ENCODE measurements around the gene DNAAF3.
"Not testable (repeated sequence)": the region's sequence is repeated elsewhere in the genome, so short reads cannot be mapped to it uniquely, and the experiment has no call there.

The DNAAF3 gene

DNA sequence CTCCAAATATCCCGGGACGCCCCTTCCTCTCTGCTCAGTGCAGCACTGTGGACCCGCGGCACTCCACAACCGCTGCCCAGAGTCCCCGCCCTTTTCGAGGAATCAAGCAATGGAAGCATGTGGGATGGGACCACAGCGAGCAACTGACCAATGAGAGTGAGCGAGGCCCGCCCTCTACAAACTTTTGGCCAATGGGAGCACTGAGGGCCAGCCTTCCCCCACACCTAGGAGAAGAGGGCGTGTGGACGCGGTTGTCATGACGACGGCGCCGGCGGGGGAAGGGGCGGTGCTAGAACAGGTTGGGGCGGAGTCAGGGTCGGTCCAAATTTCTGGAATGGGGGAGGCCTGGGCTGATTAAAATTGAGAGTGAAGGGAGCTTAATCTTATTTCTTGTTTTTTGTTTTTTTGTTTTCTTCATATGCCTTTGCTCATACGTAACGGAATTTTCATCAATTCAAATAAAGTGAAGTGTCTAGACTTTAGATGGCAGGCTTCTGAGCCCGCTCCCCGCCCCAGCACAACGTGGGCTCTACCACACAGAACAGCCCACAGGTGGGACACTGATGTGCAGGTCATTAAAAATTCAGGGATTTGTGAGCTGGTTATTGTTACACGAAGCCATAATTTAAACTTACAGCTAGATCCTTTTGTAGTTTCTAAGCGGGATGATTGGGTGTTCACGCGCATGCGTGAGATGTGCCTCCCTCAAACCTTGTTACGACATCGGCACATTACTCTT lies at the start of gene DNAAF3:
Gene DNAAF3, minus strand, starts transcription at position 84 of the 739 bp plus-strand sequence. CDS start 200 bp downstream, outside the sequence.
- peak; percentile 99 for DNase-seq (ENCODE audit: low read depth, low spot score)

DNA sequence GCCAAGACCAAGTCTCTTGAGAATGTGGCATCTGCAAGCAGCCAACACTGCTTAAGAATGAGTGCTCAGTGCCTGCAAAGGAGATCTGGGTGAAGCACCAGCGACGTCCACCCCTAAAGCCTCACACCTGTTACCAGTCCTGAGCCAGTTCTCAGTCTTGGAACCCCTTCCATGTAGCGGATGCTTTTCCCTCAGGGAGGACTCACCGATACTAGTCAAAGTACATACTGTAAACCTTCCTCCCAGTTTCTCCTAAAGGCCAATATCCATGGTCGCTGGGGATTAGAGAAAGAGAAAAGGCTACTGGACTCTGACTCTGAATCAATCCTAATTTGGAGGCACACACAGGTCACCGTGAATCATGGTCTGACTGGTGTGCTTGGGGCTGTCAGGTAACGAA lies 47.1 kb upstream of the DNAAF3 start:
- no peak for DNase-seq (ENCODE audit: low read depth, low spot score)

DNA sequence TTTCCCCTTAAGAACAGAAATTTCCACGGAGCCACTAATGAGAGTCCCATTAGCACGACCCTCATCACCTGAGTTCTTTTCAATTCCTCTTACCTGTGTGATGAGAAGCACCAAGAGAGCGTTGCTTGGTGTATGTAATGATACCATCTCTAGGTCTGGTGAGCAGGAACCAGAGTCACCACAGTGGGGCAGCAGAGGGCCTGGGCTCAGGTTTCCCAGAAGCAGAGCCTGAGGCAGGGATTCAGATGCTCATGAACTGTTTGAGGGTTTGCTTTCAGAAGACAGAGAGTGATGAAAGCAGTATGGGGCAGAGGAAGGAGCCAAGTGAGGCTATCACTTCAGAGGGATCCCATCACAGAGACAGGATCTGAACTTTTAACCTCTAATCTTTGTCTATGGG lies 46.0 kb upstream of the DNAAF3 start:
- DNase-seq (ENCODE audit: low read depth, low spot score), result no peak

DNA sequence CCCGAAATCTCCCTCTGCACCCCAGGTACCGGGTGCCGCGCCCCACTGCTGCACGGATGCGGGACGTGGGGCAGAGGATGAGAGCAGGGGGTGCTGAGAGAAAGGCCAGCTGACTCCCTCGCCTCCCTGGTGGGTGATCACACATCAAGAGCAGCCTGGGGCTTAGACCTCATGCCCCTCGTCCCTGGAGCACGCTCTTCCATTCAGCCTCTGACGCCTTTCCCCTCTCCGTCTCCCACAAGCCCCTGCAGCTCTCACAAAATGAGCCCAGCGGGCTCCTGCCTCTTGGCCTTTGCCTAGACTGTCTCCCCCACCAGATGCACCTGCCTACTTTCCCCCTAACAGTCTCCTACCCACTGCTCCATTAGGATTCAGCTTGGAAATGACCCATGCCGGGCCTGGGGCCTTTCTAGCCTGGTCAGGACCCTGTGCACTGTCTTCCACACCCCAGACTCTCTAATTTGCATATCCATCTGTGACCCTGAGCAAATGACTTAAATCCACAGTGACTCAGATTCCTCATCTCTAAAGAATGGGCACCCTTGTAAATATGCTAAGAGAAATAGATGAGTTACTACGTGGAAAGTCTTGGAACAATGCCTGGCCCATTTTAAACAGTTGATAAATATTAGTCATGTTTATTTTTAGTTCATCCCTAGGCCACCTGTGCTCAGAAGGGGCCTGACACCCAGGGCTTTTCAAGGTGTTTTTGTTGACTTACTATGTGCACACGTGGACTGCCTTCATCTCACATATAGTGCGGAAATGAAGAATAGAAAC lies 43.5 kb upstream of the DNAAF3 start:
- peak; percentile 89 for DNase-seq (ENCODE audit: low read depth, low spot score)

DNA sequence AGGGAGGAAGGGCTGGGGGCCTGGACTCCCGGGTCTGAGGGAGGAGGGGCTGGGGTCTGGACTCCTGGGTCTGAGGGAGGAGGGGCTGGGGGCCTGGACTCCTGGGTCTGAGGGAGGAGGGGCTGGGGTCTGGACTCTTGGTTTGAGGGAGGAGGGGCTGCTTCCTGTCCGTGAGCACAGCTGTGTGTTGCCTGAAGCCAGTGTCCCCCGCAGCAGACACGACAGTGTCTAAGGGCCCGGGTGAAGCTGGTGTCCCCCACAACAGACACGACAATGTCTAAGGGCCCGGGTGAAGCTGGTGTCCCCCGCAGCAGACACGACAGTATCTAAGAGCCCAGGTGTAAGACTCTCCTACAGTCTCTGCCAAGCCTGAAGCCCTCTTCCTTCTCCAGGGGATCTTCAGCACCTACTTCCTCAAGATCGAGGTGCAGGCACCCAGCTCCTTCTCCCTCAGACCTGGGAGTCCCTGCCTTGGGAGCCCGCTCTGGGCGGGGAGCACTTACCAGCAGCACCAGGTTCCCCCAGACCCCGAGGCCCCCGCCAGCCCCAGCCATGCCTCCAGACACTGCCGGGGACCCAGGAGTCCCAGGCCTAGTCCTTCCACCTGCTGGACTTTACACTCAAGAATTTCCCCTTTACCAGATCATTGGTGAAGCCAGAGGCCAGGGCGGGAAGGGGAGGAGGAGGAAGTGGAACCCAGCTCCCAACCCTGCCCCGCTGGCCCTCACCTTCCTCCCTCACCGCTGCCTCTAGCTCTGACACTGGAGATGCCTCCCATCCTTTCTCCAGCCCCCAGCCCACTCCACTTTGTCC lies 42.7 kb upstream of the DNAAF3 start, which contains the start of gene PTPRH:
Gene PTPRH, minus strand, starts transcription at position 622 of the 813 bp plus-strand sequence. Its CDS starts 68 bp downstream, at position 554.
- DNase-seq (ENCODE audit: low read depth, low spot score), result no peak

DNA sequence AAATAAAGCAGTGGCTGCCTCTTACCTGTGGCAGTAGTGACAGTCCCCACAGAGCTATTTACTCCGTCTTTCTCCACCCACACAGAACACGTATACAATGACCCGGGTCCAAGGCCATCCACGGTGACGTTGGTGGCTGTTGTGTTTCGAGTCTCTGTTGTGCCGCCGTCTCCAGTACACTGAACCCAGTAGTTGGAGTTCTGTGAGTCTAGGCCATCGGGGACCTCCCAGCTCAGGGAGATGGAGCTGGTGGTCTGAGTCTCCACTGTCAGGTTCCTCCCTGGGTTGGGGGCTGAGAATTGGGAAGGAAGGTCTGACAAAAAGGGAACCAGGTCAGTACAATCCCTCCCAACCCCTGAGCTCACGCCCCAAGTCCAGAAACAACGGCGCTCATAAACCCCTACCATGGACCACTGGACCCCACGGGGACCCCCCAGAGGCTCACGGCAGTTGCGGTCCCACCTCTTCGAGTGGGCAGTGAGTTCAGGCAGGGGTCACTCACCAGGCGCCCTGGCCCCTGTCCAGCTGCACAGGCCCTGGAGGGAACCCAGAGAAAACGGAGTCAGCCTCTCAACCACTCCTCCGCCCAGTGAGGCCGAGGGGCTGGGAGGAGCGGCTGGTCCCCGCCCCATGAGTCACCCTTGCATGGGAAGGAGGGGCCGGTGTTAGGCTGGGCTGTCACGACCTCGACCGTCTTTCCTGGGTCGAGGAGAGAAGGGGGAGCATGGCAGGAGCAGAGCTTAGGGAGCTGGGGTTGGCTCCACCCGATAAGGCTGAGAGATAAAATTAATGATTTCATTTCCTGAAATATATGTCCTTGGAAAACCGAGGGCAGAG lies 40.5 kb upstream of the DNAAF3 start:
- peak; percentile 92 for DNase-seq (ENCODE audit: low read depth, low spot score)

DNA sequence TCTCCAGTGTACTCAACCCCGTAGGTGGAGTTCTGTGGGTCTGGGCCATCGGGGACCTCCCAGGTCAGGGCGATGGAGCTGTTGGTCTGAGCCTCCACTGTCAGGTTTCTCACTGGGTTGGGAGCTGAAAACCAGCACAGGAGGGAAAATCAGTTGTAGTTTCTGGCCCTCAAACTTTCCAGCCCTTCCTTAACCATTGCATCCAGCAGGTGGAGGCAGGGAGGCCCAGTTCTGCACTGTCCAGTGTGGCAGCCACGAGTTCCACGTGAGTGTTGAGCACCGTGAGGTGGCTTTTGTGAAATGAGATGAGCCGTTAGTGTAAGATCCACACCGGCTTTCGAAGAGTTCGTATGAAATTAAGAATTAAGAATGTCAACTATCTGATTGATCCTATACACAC lies 35.8 kb upstream of the DNAAF3 start:
- not testable (repeated sequence) for DNase-seq (ENCODE audit: low read depth, low spot score)

DNA sequence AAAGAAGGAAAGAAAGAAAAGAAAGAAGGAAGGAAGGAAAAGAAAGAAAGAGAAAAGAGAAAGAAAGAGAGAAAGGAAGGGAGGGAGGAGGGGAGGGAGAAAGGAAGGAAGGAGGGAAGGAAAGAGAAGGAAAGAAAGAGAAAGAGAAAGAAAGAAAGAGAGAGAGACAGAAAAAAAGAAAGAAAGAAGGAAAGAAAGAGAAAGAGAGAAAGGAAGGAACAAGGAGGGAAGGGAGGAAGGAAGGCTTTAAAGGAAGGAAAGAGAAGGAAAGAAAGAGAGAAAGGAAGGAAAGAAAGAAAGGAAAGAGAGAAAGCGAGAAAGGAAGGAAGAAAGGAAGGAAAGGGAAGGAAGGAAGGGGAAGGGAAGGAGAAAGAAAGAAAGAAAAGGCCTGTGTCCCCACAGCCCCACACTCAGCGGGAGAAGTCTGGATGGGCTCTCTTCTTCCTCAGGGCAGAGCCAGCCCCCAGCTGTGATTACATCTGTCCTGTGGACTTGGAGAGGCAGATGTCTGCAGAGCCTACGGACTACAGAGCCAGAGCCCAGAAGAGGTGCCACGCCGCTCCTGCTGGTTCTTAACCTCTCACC lies 33.3 kb upstream of the DNAAF3 start:
- DNase-seq (ENCODE audit: low read depth, low spot score), result no peak

DNA sequence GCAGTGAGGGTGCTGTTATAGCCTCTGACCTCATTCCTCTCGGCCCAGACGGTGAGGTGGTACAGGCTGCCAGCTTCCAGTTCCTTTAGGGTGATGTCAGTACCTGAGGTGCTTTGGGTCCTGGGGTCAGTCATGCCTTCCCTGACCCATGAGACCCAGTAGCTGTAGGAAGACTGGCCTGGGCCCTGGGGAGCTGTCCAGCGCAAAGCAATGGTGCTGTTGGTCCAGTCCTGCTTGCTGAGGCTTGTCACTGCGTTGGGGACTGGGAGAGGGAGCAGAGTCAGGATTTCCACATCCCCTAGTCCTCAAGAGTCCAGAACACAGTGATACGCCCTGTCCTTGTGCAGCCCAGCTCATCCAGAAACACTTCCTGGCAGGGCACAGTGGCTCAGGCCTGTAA lies 32.2 kb upstream of the DNAAF3 start:
- no peak for DNase-seq (ENCODE audit: low read depth, low spot score)

DNA sequence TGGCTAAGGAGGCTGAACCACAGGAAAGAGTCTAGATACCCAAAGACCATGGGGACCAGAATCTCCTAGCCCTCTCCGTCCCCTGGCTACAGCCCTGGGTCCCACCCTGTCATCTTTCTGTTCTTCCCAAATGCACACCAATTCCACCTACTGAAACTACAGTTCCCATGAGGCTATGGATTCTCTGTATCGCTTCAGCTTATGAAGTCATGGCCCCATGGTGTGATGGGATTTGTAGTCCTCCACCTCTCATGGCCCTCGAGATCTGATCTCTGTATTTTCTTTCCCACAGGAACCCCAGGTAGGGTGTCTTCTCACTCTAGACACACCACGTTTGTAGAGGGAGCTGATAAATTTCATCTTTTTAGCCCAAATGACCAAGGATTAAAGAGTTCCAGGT lies 31.1 kb upstream of the DNAAF3 start:
- no peak for DNase-seq (ENCODE audit: low read depth, low spot score)

DNA sequence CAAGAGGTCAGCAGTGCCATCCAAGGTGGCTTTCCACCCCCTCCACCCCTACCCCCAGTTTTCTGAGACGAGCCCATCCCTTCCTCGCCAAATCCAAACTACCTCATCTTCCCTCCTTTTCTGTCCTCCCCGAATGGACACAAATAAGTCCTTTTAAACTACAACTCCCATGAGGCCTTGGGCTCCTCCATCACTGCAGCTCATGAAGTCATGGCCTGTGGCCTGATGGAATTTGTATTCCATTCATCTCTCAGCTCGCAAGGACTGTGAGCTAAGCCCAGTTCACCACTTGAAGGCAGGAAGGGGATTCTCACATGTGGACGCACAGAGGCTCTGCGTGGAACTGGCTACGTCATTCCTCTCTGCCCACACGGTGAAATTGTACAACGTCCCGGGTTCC lies 30.4 kb upstream of the DNAAF3 start:
- no peak for DNase-seq (ENCODE audit: low read depth, low spot score)

DNA sequence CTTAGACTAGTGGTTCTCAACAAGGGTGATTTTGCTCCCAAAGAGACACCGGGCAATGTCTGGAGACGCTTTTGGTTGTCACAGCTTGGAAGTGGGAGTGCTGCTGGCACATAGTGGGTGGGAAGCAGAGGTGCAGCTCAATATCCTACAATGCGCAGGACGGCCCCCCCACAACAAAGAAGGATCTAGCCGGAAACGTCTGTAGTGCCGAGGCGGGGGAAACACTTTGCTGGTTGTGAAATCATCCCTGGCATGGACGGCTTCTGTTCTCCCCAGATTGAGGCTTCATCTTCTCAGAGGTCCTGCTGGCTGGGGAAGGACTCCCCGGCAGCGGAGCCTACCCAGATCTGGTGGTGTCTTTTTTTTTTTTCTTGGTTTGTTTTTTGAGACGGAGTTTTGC lies 27.1 kb upstream of the DNAAF3 start:
- no peak for DNase-seq (ENCODE audit: low read depth, low spot score)

DNA sequence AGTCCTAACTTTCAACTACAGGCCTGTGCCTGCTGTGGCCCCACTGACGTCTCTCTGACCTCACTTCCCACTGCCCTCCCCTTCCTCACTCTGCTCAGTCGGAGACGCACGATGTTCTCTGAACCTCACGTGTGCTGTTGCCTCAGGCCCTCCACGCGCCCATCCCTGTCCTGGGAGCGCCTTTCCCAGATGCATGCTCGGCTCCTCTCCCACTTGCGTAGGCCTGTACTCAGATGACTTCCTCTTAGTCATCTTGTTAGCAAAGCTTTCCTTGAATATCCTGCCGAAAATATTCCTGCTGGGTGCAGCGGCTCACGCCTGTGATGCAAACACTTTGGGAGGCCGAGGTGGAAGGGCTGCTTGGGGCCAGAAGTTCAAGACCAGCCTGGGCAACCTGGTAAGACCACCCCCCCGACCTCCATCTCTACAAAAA lies 23.0 kb upstream of the DNAAF3 start:
- DNase-seq (ENCODE audit: low read depth, low spot score), result peak; percentile 61

DNA sequence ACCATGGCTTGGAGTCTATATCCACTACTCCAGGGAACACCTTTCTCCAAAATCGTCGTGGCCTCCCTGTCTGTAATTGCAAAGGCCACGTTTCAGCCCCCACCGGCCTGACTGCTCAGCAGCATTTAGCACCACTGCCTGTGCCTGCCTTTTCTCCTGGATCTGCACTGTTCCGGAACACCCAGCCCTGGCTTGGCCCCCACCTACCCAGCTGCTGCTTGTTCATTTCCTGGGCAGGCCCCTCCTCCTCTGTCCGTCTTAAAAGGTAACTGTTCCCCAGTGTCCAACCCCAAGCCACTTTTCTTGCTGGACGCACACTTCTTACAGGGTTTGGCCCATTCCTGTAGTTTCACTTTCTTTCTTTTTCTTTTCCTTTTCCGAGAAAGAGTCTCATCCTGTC lies 22.2 kb upstream of the DNAAF3 start:
- DNase-seq (ENCODE audit: low read depth, low spot score), result no peak

DNA sequence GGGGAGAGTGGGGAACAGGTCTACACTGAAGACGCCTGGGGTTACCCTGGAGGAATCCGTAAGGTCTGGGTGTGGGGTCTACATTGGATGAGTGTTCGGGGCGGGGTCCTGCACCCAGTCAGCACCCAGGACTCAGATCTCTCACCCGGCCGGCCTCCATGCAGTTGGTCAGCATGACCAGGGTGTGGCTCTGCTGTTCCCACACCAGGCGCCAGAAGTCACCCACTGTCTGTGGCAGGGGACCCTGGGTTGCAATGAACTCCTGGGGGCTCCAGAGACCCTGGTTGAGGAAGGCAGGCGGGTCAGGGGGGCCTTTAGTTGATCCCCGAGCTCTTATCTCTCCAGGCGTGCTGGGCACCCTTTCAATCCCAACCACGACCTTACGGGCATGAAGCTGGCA lies 19.7 kb upstream of the DNAAF3 start:
- no peak for DNase-seq (ENCODE audit: low read depth, low spot score)

DNA sequence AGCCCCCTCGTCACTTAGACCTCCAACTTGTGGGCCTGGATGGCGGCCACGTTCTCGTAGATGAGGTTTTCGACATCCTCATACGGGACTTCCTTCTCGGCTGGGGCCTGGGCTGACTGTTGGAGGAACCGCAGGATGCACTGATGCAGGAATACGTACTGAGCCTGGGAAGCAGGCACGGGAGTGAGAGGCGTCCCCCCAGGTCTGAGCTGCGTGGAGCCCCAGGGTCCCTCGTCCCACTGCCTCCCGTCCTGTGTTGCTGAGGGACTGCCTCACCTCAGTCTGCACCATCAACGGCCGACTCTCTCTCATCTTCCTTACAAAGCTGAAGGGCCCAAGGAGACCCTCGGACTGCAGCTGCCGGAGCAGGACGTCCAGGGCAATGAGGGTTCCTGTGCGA lies 15.3 kb upstream of the DNAAF3 start:
- DNase-seq (ENCODE audit: low read depth, low spot score), result no peak

DNA sequence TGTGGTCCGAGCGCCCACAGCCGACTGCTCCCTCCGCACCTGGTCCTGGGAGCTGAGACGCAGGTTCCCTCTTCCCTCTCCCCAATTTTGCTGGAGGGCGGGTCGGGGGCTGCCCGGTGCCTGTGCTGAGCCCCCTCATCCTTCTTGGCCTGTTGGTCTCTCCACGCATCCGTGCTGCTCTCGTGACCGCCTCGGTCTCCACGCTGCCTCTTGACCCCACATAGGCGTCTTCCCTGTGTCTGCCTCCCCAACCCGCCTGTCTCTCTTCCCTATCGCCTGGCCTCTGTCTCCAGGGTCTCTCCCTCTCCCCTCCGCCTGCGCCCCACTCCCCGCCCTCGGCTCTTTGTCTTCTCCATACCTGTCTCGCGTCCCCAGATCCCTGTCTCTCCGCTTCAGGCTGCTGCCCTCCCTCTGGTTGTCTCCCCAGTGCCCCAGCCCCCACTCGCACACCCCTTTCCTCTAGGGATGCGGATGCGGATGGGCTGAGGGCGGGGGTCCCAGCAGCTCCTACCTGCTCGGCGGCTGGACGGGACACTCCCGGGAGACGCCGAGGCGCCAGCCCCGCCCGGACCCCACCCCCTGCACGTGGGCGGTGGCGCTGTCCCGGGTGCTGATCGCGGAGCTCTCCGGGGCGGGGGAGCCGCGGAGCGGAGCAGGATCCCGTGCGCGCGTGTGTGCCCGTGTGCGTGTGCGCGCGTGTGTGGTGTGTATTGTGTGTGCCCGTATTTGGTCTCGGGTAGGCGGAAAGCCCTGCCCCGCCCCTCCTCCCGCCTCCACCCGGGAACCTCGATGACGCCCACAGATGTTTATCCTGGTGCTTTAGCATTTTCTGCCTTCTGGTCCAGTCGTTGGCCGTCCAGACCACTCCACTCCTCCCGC lies 13.4 kb upstream of the DNAAF3 start, which contains the start of gene SYT5:
Gene SYT5, minus strand, starts transcription at position 684 of the 879 bp plus-strand sequence. CDS start 1,248 bp downstream, outside the sequence.
- DNase-seq (ENCODE audit: low read depth, low spot score), result peak; percentile 71

DNA sequence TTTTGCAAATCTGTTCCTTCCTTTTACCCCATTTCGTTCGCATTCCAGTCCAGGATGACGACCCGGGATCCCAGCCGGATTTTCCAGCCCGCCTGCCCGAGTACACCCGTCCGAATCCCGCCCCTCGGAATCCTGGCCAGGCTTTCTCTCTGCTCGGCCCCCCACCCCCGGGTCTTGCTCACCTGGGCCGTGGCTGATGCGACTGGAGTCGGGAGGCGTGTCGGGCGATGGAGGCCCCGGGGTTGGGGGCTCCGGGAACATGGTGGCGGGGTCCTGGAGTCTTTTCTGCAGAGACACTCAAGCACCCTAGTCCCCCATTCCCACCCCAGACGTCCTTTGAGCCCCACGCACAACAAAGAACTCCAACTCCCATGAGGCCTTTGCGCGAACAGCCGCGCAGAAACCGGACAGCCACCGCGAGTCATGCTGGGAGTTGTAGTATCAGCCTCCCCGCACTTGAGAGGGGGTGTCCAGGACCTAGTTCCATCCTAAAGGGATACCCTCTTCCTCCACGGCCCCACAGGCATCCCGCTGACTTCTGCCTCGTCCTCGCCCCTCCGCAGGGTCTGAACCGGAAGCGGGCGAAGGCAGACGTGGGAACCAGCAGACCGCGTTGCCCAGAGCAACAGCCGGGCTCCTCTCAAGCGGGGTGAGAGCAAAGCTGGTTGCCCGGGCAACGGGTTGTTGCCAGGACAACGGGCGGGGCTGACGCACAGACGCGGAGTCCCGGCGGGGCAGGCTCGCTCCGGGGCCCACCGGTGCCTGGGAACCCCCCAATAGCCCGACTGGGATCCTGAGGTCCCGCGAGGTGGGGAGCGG lies 12.6 kb upstream of the DNAAF3 start:
- peak; percentile 92 for DNase-seq (ENCODE audit: low read depth, low spot score)

DNA sequence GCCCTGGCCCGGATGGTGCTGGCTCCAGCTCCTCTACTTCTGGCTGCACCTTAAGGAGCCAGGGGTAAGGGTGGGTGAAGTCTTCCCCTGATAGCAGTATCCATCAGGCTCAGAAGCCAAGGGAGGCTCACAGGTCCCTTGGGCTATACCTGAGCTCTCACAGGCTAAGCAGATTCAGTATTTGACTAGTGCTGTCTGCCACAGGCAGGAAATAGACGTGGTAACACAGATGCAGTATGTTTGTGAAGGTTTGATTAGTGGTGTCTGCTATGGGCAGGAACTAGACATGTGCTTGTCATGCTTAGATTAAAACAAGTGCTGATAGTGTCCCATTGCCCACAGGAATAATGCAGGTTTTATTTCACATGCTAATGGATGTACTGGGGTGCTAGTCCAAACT lies 9.7 kb upstream of the DNAAF3 start:
- no peak for DNase-seq (ENCODE audit: low read depth, low spot score)

All from astrocyte of the hippocampus (primary cell).